GM18526 (cell line): ENCODE measurements around the gene SPEM3.
"Not testable (repeated sequence)": the region's sequence is repeated elsewhere in the genome, so short reads cannot be mapped to it uniquely, and the experiment has no call there.

Experiments
- POLR2A ChIP-seq: IDR thresholded peaks from 3 replicates; pipeline ENCODE4 v1.6.1; 2011; ENCODE audit not compliant: insufficient read length; ENCODE audit errors: extremely low read depth

The SPEM3 gene

DNA sequence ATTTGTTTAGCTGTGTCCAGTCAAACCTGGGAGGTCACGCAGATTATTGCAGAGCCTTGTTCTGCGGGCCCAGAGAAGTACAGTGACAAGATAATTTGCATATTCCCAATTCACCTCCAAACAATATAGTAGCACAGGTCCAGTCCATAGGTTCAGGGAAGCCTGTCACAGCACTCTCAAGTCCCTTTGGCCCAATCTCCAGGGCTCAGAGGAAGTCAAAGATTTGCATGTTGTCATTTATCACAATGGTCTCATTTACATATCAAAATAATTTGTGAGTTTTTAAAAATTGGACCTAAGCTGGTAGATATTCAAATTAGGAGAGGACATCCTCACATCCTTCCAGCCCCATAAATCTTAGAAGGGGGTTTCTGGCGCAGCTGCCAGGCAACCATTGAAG is 38.8 kb downstream of the SPEM3 start:
- no peak for TF ChIP-seq POLR2A

DNA sequence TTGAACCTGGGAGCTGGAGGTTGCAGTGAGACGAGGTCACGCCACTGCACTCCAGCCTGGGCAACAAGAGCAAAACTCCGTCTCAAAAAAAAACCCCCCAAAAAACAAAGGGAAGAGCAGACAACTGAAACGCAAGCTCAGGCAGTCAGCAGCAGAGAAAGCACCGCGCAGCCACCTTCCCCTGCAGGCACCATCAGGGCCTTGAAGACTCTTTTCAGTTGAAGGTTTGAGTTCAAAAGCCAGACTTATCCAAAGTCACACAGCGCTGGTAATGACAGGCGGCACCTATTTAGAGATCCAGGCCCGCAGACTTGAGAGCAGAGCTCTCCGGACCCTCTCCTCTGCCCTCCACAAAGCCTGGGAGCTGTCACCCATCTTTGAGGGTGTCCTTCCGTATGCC is 39.6 kb downstream of the SPEM3 start:
- no peak for TF ChIP-seq POLR2A

DNA sequence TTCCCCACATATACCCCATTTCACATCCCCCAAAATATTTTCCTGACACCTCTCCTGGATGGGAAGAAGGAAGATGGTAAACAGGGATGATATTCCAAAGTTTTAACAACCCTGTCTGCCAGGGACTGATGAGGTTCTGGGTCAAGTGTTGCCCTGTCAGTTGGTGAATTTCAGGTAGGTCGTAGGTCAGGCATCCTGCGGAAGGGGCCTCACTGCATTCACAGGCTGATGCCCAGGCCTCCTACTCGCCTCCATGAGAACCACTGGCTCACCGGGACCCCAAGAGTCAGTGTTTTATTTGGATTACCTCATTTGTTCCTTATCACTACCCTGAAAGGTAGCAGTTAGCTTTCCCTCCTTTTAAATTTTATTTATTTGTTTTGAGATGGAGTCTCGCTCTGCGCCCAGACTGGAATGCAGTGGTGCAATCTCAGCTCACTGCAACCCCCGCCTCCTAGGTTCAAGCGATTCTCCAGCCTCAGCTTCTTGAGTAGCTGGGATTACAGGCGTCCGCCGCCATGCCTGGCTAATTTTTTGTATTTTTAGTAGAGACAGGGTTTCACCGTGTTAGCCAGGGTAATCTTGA is 40.2 kb downstream of the SPEM3 start:
- no peak for TF ChIP-seq POLR2A

DNA sequence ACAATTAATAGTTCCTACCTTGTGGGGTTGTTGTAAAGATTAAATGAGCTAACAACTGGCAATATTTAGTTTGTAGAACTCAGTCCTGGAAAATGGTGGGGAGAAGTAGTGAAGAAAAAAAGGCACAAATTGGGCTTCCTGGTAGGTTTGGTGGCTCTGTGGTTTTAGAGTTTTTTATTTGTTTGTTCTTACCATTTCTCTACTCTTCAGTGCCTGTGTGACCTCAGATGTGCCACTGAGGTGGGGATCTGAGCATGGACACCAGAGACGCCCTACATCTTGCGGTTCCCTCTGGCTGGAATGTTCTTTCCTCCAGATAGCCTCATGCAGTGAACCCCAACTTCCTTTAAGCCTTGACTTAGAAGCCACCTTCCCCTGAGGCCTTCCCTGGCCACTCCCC is 43.1 kb downstream of the SPEM3 start:
- no peak for TF ChIP-seq POLR2A

DNA sequence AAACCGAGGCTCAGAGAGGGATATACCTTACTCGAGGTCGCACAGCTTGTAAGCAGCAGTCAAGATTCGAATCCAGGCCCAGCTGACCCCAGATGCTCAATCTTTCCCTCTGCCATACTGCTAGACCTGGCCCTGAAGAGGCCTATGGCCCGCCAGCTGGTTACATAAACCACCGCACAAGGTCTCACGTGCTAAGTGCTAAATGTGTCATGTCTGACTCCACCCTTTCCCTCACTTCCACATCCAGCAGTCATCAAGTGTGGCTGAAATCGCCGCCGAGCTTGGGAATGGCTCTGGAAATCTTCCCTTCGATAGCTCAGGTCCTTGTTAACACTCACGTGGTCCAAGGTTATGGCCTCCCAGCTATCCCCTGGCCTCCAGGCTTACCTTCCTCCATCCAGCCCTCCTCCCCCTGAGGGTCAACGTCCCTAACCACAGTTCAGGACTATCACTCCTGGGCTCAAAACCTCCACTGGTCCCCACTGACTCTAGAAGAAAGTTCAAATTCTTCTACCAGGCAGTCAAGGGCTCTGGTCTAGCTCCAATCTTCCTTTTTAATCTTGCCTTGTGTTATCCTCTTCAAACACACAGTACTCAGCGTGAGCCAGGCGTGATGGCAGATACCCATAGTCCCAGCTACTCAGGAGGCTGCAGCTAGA is 47.2 kb downstream of the SPEM3 start:
- no peak for TF ChIP-seq POLR2A

DNA sequence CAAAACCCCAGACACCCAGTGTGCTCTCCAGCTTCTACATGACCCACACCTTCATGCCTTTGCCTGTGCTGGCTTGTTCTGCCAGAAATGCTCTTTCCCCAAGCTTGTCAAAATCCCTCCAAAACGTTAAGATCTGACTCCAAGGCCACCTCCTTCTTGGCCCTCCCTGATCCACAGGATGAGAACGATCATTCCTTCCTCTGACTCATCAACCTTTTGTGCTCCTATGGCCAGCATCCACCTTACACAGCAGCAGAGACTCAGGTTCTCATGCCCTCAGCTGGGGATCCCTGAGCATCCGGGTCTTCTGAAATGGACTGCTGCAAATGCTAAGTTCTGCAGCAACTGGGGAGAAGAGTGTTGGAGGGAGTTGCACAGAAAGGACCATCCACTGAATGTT is 47.8 kb downstream of the SPEM3 start:
- no peak for TF ChIP-seq POLR2A

DNA sequence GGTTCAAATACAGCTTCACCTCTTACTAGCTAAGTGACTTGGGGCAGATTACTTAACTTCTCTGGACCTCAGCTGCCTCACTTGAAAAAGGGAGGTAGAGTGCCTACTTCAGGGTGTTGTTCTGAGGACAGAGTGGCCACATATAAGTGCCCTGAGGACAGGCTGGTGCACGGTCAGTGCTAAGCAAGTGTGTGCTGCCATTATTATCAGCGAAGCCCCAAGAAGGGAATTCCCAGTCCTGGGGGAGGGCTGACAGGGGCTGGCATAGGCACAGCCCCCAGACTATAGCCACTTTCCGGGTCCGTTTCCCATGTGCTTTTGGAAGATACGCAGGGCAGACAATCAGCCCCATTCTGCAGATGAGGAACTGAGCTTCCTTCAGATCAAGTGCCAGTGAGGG is 48.3 kb downstream of the SPEM3 start:
- no peak for TF ChIP-seq POLR2A

DNA sequence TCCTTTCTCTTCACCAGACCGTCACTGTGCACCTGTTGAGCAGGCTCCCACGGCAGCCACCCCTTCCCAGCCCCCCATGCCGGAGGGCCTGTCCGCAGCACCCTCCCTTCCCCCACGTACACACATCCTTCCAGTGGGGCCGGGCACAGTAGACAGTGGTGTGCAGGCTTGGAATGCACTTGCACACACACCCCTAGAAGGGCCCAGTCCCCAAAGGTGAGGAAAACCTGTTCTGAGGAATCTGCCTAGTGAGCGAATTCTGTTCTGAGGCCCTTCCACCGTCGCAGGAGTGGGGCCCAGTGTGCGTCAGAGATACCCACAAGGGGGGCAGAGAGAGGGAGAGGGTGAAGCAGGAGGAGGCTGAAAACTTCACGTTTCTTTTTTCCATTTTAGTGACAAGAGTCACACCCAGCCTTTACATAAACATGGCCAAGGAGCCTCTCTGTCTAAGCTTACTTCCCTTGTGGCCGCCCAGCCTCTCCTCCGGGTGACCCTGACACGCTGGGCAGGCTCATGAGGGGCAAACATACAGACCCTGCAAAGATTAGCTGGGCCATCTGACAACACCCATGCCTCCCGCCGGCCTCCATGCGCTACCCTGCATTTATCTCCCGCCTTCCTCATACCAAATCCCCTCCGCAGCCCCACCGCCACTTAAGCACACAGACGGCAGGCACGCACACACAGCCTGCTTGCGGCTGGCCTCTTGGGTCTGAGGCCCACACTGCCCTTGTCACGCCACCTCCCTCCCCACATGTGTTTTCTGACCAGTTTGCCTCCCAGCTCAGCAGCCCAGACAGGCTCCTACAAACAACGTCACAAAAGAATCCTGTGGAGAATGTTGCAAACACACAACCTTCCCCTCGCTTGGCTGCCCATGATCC is 49.0 kb downstream of the SPEM3 start:
- TF ChIP-seq POLR2A, result no peak

DNA sequence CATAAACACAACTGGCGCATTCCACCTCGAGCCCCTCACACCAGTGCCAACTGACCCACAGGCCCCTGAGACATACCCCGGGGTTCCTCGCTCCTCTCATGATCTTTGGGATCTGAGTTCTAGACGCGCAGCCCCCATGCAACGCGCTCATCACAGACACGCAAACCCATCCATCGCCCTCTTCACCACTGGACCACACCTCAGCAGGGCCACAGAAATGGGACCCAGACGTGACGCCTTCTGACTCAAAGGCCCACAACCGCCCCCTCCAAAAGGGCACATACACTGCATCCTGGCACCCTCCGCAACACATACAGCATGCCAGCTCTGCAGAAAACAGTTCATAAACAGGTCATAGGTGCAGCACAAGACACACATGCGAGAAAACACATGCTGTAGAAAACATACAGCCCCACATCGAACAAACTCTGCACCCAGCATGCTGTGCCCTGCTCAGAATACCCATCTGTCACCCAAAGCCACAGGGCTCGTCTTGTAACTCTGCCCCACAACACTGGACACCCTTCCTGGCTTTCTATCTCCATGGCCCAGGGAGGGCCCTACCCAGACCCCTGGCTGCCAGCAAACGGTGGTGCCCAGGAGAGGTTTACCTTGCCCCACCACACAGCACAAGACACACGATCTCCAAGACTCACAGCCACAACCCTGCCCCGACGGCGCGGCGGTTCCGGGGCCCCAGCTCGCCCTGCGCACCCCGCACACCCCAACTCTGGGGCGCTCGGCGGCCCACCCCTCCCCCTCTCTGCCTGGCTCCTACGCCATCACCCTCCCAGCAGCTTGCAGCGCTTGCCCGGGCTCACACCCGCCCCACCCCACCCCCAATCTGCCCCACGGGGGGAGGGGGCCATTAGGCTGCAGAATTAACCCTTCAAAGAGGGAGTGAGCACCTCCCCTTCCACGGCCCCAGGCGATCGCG is 49.9 kb downstream of the SPEM3 start:
- TF ChIP-seq POLR2A, result no peak

DNA sequence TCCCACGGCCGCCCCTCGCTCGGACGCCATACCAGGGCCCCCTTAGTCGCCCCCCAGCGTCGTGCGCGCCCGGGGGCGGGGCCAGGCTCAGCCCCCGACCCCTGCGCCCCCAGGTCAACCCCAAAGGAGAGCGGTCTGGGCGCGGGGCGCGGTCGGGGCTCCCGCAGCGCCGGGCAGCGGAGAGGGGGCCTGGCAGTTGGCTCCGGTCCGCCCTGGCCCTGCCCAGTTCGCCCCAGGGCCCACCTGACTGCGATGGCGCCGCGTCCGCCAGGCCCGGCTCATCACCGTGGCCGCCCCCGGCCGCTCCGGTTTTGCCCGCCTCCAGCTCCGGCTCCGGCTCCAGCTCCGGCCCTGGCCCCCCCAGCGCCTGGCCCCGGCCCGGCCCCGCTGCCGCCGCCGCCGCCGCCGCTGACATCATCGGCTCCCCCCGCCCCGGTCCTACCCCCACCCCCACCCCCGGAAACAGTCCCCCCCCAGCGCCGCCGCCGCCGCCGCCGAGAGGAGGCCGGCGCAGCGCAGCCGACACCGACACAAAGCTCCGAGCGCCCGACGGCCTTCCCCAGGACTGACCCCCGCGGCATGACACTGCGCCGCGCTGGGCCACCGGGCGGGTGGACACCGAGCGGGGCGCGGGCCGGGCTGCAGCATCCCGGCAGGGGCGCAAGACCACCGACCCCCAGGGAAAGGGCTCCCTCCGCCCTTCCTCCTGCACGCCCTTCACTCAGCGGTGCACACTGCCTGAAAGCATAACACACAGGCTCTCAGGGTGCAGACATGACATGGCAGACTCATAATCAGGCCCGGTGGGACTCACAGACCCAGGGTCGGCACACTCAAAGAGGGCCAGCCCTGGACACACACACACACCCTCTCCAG is 50.8 kb downstream of the SPEM3 start, which contains the start of gene ZBTB4:
Gene ZBTB4 (minus strand): TSS at position 419 of the 876 bp plus-strand sequence. CDS start 12,830 bp downstream, outside the sequence.
- TF ChIP-seq POLR2A, result peak; percentile 39

DNA sequence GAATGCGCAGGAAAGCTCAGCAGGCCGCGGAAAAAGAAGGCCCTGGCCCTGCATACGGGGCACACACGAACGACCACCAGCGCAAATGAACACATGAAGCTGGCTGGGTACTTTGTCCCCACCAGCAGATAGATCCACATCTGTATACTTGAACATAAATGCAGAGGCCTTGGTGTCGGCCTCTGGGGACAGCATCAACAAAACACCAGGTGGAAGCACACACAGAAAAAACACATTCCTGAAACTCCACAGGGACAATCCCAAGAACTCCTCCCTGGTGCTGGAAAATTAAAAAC is 51.4 kb downstream of the SPEM3 start:
- TF ChIP-seq POLR2A, result no peak

DNA sequence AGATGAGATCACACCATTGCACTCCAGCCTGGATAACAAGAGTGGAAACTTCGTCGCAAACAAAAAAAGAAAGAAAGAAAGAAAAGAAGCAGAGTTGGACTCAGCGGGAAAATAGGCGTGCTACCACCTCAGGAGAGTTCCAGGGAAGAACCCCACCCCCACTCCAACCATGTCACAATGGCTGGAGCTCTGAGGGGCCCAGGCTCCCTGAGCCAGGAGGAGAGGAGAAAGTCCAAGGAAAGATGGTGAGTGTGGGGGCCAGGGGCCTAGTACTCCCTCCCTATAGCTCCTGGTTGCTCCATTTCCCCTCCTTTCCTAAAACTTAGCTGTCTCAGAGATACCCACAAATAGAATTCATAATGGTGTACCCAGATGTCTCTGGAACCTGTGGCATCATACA is 52.6 kb downstream of the SPEM3 start, which contains the start of gene SLC35G6:
Gene SLC35G6 (plus strand): TSS at position 172 of the 400 bp plus-strand sequence. CDS start 71 bp downstream, at position 243.
- TF ChIP-seq POLR2A, result not testable (repeated sequence)
